ENCODE results near the gene KITLG. TPM values are rescaled to one million over a fixed set of nuclear protein-coding genes. Genes with fewer than 3 reads are reported as not detected.

KITLG gene
- total RNA-seq, 2 donors from 2014 or later = 0.50 TPM; not detected in 1

DNA sequence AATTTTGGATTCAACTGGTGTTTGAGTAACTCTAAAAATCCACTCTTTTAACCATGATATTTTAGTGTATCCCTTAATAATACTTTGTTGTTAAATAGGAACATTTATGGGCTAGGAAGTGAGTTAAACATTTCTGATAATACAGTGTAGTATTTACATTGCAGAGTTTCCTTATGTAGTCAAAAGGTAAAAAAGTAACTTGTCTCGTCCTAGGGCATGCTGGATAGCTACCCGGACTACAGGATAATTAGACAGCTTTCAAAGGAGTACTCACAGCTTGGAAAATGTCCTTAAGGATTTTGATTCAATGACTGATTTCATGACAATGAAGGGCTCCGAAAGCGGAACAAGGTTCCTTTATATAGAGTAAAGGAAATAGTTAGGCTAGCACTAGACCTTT is 14.5 kb upstream of the KITLG start:
- Mint-ChIP-seq H3K4me1 (no peaks in the 10 kb centered on the region), H3K27me3 (no peaks in the 10 kb centered on the region), H3K27ac (no peak overlapping the region), H3K4me3 (no peak overlapping the region), H3K36me3 (ENCODE audit: low read depth) (no peaks in the 10 kb centered on the region)
- ATAC-seq (no peak), DNase-seq (no peak)
- no peaks in the 10 kb centered on the region for H3K9me3 ChIP-seq (ENCODE audit: control insufficient read depth, low read length, poor library complexity, severe bottlenecking)

DNA sequence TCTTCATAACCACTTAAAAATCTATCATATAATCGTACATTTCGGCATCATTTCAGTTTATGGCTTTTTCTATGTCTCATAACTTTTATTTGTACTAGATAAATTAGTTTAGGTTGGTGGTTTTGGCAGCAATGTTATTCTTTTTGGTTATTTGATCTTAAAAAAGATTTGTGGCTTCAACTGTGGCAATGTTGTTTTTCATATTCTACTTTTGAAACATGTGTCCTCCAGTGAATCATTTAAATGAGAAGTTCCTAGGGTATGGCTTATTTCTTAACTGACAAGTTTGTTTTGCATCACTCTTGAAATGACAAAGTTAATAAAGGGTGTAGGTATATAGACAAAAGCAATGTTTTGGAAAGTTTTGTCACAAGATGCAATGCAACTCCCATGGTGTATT is 11.1 kb upstream of the KITLG start:
- no peaks in the 10 kb centered on the region for H3K9me3 ChIP-seq (ENCODE audit: control insufficient read depth, low read length, poor library complexity, severe bottlenecking)
- H3K27ac Mint-ChIP-seq = no peak overlapping the region
- H3K27me3 Mint-ChIP-seq = no peaks in the 10 kb centered on the region
- ATAC-seq (no peak), DNase-seq (no peak)
- no peaks in the 10 kb centered on the region for H3K4me1 Mint-ChIP-seq
- no peaks in the 10 kb centered on the region for H3K36me3 Mint-ChIP-seq (ENCODE audit: low read depth)
- H3K4me3 Mint-ChIP-seq = no peak overlapping the region

DNA sequence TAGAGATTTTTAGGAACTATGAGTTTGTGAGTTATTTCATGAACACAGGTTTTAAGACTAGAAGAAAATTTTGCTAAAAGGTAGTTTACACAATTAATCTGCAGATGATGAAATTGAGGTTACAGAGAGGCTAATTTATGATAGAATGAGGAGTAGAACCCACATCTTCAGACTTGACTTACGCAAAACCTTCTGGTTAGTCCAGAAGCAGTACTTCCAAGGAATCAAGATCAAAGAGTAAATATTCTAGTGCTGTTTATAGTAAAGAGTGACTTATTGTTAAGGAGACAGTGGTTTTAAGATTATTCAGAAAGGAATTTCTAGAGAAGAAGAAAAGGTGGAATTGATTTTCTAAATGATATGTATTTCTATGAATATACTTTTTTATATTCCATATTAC is 10.6 kb upstream of the KITLG start:
- no peak overlapping the region for H3K27ac Mint-ChIP-seq
- DNase-seq (no peak), ATAC-seq (no peak)
- no peak overlapping the region for H3K4me3 Mint-ChIP-seq
- no peaks in the 10 kb centered on the region for H3K27me3 Mint-ChIP-seq
- no peaks in the 10 kb centered on the region for H3K36me3 Mint-ChIP-seq (ENCODE audit: low read depth)
- no peaks in the 10 kb centered on the region for H3K9me3 ChIP-seq (ENCODE audit: control insufficient read depth, low read length, poor library complexity, severe bottlenecking)
- H3K4me1 Mint-ChIP-seq = no peaks in the 10 kb centered on the region

DNA sequence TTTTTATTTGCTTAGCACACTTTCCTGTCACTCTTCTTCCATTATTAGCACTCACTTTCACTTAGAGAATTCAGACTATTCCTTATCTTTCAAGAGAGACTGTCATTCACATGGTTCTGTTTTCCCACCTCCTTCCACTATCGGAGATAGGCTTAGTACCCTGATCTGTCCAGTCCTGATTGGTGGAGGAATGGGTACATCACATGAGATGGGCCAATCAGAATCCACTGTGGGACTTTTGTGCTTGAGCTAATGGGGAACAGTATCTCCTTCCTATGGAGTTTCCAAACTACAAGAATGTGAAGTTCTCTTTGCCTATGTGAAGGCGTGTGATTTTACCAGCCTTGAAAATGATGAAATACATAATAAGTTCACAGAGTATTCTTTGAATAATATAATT is 4.8 kb upstream of the KITLG start:
- H3K36me3 Mint-ChIP-seq (ENCODE audit: low read depth) = peaks cover under 1% of the 10 kb centered on the region
- no peak for DNase-seq
- no peak overlapping the region for H3K27ac Mint-ChIP-seq
- no peak for ATAC-seq
- H3K9me3 ChIP-seq (ENCODE audit: control insufficient read depth, low read length, poor library complexity, severe bottlenecking) = no peaks in the 10 kb centered on the region
- peaks cover under 1% of the 10 kb centered on the region for H3K4me1 Mint-ChIP-seq
- peaks cover 11% of the 10 kb centered on the region for H3K27me3 Mint-ChIP-seq
- no peak overlapping the region for H3K4me3 Mint-ChIP-seq

DNA sequence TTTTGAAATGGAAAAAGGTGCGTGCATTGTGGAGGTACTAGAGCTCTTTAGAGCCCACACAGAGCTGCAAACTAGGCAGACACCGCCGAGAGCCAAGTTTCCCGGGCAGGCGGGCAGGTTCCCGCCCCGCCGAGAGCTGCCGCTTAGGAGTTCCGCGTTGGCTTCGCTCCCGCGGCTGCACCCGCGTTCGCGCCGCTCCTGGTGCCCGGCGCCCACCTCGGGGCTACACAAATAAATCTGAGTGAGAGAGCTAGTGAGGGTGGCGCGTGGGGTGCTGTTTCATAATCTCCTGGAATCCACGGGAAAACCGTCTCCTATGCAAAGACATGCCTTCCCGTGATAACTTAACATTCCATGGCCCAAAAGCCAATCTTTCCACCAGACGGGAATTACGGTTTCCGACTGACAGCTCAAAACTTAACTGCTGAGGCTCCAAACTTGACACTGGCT is 645 bp downstream of the KITLG start:
- H3K4me3 Mint-ChIP-seq = peak overlapping the region; percentile 77
- H3K4me1 Mint-ChIP-seq = peaks cover 2% of the 10 kb centered on the region
- H3K27me3 Mint-ChIP-seq = peaks cover 40% of the 10 kb centered on the region

DNA sequence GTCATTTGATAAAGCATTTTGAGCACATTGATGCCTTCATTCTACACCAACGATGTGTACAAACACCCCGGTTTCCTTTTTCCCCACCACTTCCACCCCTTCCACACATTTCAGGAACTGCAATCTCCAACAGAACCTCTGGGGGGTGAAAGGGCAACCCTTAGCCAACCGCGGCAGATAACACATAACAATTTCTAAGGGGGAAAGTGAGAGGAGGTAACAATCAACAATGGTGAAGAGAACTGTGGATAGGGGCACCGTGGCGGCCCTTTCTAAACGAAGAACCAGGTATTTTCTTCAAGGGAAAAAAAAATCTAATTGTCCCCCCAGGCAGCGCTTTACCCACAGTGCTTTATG is 1.1 kb downstream of the KITLG start:
- no peak for ATAC-seq
- no peak overlapping the region for H3K27ac Mint-ChIP-seq
- no peak for DNase-seq
- peaks cover 2% of the 10 kb centered on the region for H3K4me1 Mint-ChIP-seq
- H3K4me3 Mint-ChIP-seq = no peak overlapping the region
- peaks cover 2% of the 10 kb centered on the region for H3K36me3 Mint-ChIP-seq (ENCODE audit: low read depth)
- H3K9me3 ChIP-seq (ENCODE audit: control insufficient read depth, low read length, poor library complexity, severe bottlenecking) = no peaks in the 10 kb centered on the region
- H3K27me3 Mint-ChIP-seq = peaks cover 40% of the 10 kb centered on the region

More for the DNA sequence above, 645 bp downstream of the KITLG start:
- H3K9me3 ChIP-seq (ENCODE audit: control insufficient read depth, low read length, poor library complexity, severe bottlenecking) = no peaks in the 10 kb centered on the region
- Mint-ChIP-seq H3K36me3 (ENCODE audit: low read depth) (peaks cover 2% of the 10 kb centered on the region), H3K27ac (no peak overlapping the region)
- ATAC-seq (no peak), DNase-seq (no peak)

DNA sequence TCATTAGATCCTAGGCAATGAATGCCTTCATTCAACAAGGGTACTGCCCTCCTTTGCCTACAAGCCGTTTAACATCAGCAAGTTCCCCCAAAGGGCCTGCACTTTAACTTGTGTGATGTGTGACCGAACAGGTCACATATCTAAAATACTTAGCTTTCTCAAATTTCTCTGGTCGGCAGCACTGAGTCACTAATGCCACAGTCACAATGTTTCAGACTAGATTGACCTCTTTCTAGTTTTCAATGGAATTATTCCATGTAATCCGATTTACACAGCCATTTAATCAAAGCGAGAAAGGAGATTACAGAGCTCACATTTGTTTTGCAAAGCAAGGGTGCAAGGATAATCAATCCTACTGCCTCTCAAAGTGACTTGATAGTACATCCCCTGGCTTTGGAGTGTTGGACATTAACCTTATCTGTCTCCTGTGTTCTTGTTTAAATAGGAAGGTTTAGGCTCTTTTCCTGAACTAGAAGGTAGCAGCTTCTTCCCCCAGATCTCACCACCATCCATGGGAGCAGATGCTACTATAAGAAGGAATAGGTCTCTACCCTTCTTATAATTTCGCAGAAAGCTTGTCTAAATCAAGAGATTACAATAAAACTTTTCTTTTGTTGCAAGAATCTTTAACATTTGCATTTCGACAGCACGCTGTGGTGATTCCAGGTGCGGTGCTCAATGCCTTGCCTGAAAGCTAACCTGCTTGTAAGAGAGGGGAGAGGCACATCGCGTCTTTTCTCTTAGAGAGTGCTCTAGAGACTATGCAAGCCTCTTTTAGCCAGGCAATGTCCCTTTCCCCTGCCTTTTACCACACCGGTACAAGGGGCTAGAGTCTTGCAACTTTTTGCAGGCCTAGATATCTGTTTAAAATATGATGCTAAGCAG is 1.8 kb downstream of the KITLG start:
- no peaks in the 10 kb centered on the region for H3K9me3 ChIP-seq (ENCODE audit: control insufficient read depth, low read length, poor library complexity, severe bottlenecking)
- Mint-ChIP-seq H3K4me3 (no peak overlapping the region), H3K36me3 (ENCODE audit: low read depth) (peaks cover 2% of the 10 kb centered on the region), H3K27me3 (peaks cover 40% of the 10 kb centered on the region), H3K4me1 (peaks cover 2% of the 10 kb centered on the region), H3K27ac (no peak overlapping the region)
- ATAC-seq (no peak), DNase-seq (no peak)

DNA sequence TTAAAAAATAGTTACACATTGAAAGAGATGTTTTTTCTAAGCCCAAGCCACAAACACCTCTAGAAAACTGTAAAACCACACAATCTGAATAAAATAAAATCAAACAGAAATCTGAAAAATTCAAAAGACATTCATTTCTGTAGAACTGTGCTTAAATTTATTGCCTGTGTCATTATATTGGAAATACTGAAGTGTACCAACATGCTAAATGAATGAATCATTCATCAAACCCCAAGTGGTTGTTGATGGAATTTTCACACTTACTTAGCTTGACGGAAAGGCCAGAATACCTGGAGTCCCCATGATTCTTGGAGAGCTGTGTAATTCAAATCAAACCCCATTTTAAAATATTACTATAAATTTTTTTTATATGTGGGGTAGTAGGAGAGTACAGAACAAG is 2.7 kb downstream of the KITLG start:
- DNase-seq (no peak), ATAC-seq (no peak)
- H3K4me3 Mint-ChIP-seq = no peak overlapping the region
- peaks cover 33% of the 10 kb centered on the region for H3K27me3 Mint-ChIP-seq
- peaks cover 2% of the 10 kb centered on the region for H3K36me3 Mint-ChIP-seq (ENCODE audit: low read depth)
- no peak overlapping the region for H3K27ac Mint-ChIP-seq
- H3K4me1 Mint-ChIP-seq = peaks cover 2% of the 10 kb centered on the region
- no peaks in the 10 kb centered on the region for H3K9me3 ChIP-seq (ENCODE audit: control insufficient read depth, low read length, poor library complexity, severe bottlenecking)

DNA sequence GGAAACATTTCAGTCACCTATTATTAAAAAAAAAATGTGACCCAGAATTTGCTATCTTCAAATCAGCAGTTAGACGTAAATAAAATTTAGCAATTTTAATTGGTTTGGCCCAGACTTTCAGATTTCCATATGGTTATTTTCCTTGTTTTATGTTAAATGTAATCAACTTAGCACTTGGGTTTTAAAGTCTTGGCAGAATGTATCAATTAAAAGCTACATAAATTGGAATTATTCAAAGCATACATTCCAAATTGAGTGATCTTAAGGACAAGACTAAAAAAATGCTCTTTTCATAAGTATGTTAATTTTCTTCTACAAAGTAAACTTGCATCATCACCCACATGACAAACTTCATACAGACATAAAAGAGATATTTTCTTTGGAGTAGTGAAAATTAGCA is 3.4 kb downstream of the KITLG start:
- Mint-ChIP-seq H3K27ac (no peak overlapping the region), H3K36me3 (ENCODE audit: low read depth) (peaks cover 2% of the 10 kb centered on the region), H3K27me3 (peaks cover 33% of the 10 kb centered on the region), H3K4me1 (peaks cover 2% of the 10 kb centered on the region), H3K4me3 (no peak overlapping the region)
- ATAC-seq = no peak
- DNase-seq = no peak
- no peaks in the 10 kb centered on the region for H3K9me3 ChIP-seq (ENCODE audit: control insufficient read depth, low read length, poor library complexity, severe bottlenecking)

DNA sequence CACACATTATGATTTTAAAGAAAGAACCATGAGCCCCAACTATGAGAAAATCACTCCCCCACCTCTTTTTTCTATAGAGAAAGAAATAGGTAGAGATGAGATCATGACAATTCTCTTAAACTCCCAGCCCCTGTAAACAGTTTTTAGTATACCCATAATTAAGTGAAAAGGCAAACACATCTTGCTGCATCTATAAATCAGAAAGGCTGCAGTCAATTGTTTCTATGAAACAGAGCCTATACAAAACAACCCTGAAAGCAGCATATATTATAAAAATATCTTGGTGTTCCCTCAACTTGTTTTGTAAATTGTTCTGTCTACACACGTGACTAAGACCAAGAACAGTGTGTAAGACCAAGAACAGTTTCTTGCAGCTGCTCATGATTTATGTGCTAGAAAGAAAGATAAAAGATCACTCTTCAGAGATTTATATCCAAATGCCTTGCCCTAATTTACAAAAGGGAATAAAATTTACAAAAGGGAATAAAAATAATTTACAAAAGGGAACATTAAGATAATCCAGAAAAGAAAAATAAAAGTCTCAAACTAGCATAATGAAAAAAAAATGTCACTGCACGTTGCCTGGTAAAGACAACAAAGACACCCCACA is 4.8 kb downstream of the KITLG start:
- Mint-ChIP-seq H3K4me1 (peaks cover 2% of the 10 kb centered on the region), H3K36me3 (ENCODE audit: low read depth) (peaks cover 2% of the 10 kb centered on the region), H3K27me3 (peaks cover 33% of the 10 kb centered on the region), H3K4me3 (no peak overlapping the region), H3K27ac (no peak overlapping the region)
- DNase-seq = no peak
- no peak for ATAC-seq
- H3K9me3 ChIP-seq (ENCODE audit: control insufficient read depth, low read length, poor library complexity, severe bottlenecking) = no peaks in the 10 kb centered on the region

DNA sequence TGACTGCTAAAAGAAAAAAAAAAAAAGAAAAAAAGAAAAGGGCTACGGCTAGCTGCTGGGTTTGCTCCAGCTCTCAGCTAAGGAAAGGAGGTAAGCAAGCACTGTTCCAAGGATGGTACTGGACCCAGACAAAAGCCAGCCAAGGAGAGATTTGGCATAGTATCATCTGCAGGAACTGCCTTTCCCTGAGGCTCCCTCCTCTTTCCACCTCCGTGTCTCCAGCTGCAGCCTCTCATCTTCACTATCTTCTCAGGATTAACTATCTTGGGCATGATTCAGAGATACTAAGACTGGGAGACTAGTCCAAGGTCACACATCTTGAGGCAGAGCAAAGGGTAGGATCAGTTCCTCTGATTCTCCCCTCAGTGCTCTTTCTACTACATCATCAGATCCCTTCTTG is 6.0 kb downstream of the KITLG start:
- H3K27me3 Mint-ChIP-seq = peaks cover 22% of the 10 kb centered on the region
- H3K36me3 Mint-ChIP-seq (ENCODE audit: low read depth) = no peaks in the 10 kb centered on the region
- H3K27ac Mint-ChIP-seq = no peak overlapping the region
- DNase-seq (no peak), ATAC-seq (no peak)
- H3K4me1 Mint-ChIP-seq = no peaks in the 10 kb centered on the region
- no peak overlapping the region for H3K4me3 Mint-ChIP-seq
- H3K9me3 ChIP-seq (ENCODE audit: control insufficient read depth, low read length, poor library complexity, severe bottlenecking) = no peaks in the 10 kb centered on the region

DNA sequence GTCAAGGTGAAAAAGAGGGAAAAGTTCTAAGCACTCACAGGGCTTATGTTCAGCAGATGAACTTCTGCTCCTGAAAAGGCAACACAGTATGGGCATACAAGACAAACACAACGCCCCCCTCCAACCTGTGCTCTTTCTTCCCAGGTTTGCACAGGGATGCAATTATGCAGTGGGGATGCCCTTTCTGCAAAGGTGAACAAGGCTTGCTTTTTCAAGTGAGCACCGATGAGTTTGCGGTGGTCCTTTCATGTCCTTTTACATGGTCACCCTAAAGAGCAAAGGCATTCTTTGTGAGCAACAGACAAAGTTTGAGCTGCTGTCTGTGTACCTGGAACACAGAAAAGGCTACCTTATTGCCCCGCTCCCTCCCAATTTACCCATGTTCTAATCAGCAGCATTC is 6.7 kb downstream of the KITLG start:
- ATAC-seq (no peak), DNase-seq (no peak)
- no peaks in the 10 kb centered on the region for H3K4me1 Mint-ChIP-seq
- H3K27ac Mint-ChIP-seq = no peak overlapping the region
- no peaks in the 10 kb centered on the region for H3K36me3 Mint-ChIP-seq (ENCODE audit: low read depth)
- H3K27me3 Mint-ChIP-seq = peaks cover 15% of the 10 kb centered on the region
- no peak overlapping the region for H3K4me3 Mint-ChIP-seq
- H3K9me3 ChIP-seq (ENCODE audit: control insufficient read depth, low read length, poor library complexity, severe bottlenecking) = no peaks in the 10 kb centered on the region

DNA sequence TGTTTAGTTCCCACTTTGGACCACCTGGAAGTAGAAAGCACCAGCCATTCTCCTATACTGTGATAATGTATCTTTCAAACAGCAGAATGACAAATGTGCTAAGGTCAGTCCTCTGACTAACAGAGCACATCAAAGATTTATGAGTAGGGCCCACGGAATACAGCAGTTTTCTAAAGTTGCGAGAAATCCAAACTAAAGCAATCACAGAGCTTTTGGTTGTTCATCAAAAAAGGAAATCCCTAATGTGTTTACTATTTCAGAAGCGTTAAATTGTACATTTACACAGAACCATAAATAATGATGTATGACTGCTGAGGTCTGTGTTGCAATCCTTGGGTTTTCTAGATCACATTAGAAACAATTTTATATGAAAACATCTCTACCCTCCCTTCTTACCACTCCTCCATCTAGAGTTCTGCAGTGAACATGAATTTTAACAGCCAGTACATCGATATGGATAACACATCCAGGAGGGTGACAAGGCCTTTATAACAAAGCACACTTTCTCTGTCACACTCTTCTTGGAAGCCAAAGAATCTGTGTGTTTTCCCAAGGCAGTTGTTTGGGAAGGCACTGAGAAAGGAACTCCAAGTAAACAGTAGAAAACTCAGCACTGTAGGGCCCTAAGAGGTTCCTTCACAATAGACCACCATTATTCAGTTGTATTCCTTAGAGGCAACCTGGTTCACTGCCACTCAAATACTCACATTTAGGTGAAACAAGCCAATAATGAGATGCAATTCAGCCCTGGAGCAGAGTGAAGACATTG is 7.3 kb downstream of the KITLG start:
- H3K4me3 Mint-ChIP-seq = no peak overlapping the region
- ATAC-seq = no peak
- H3K9me3 ChIP-seq (ENCODE audit: control insufficient read depth, low read length, poor library complexity, severe bottlenecking) = no peaks in the 10 kb centered on the region
- peaks cover 8% of the 10 kb centered on the region for H3K27me3 Mint-ChIP-seq
- no peaks in the 10 kb centered on the region for H3K4me1 Mint-ChIP-seq
- H3K36me3 Mint-ChIP-seq (ENCODE audit: low read depth) = no peaks in the 10 kb centered on the region
- no peak for DNase-seq
- H3K27ac Mint-ChIP-seq = no peak overlapping the region
